Thyroid gland (tissue), 4 donors: ENCODE data around the gene PLTP. TPM values are rescaled to one million over a fixed set of nuclear protein-coding genes. Genes with fewer than 3 reads are reported as not detected.

Experiments
- DNase-seq, 2 donors: peaks; one replicate each; pipeline ENCODE4 v3.0.0-alpha.2; 2019
- H3K27ac ChIP-seq, 3 donors: fragments of 200-600 bp; sonication (generic); 1 replicate in 2 of 3; 2 replicates in 1 of 3; pipeline ENCODE4 v1.5.1; 2016 to 2019; ENCODE audit warnings: mild to moderate bottlenecking in 1 of 3, moderate library complexity in 1 of 3
- H3K27me3 ChIP-seq: fragments of 200-600 bp; sonication (generic); one replicate; pipeline ENCODE4 v1.5.1; 2019
- H3K36me3 ChIP-seq, 2 donors: fragments of 200-600 bp; sonication (generic); one replicate each; pipeline ENCODE4 v1.5.1; 2016 to 2019
- H3K4me1 ChIP-seq, 2 donors: fragments of 200-600 bp; sonication (generic); one replicate each; pipeline ENCODE4 v1.5.1; 2017 to 2019
- H3K4me3 ChIP-seq, 3 donors: fragments of 200-600 bp; sonication (generic); replicated peaks in 1 of 3; 1 replicate in 2 of 3; 2 replicates in 1 of 3; pipeline ENCODE4 v1.5.1; 2016; ENCODE audit warnings: mild to moderate bottlenecking in 1 of 3
- H3K9me3 ChIP-seq: fragments of 200-600 bp; sonication (generic); one replicate; pipeline ENCODE4 v1.5.1; 2017
- POLR2A ChIP-seq, 2 donors: fragments of 450-650 bp; IDR thresholded peaks; one replicate each; pipeline ENCODE4 v1.6.1; 2017; ENCODE audit warnings: antibody characterized with exemption in 2 of 2, mild to moderate bottlenecking in 2 of 2, moderate library complexity in 1 of 2
- WGBS, 2 donors: methylation state at CpG; one replicate each; pipeline ENCODE4 v1.1.5; 2017; 5-methylcytosine and 5-hydroxymethylcytosine counted together
- intact Hi-C: fragments of 100-400 bp; cut with DNase I; formaldehyde crosslinking; loops from one replicate; pipeline ENCODE4 v1.15.1; 2023
- total RNA-seq, 4 donors: library from RNA; depleted of rRNA; stranded (reverse); fragments of >200 nt; gene quantifications; one replicate each; pipeline ENCODE4 v1.2.3, GENCODE V29; 2016
- TF ChIP-seq, protein P1 (sequence below), 6 experiments: fragments of 200-600 bp in 3 of 6; fragments of 450-650 bp in 3 of 6; sonication (generic) in 3 of 6; IDR thresholded peaks; one replicate each; pipeline ENCODE4 v1.5.1; 2016 to 2019; ENCODE audit warnings: antibody characterized with exemption in 6 of 6, mild to moderate bottlenecking in 2 of 6, inconsistent platforms in 1 of 6, moderate library complexity in 1 of 6

Gene PLTP
- total RNA-seq, 4 donors from 2014 or later, result 22.7 to 260 (median 70.1) TPM

DNA sequence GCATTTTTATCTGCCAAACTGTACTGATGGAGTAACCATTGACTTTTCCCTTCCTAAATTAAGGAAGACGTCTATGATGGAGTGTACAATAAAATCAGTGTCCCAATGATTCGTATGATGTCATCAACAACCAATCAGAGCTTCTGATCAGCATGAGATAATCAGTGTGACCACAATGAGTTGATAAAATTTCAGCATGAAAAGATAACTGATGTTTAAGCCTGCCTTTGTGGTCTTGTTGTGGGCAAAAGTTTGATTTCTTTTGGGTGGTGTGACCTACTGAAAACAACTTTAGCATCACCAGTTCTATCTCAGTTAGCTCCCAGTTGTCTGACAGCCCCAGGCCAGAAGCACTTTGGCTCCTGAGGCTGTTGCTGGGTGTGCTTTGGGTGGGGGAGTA lies 25.8 kb upstream of the PLTP start:
- Histone ChIP-seq H3K27ac (no peak overlapping the region), H3K4me3 (no peak overlapping the region), H3K4me1 (peaks cover 14% of the 10 kb centered on the region in 2 donors), H3K36me3 (peaks cover 47 to 53% of the 10 kb centered on the region in 2 donors), H3K9me3 (no peaks in the 10 kb centered on the region), H3K27me3 (no peaks in the 10 kb centered on the region)
- WGBS, 2 donors, result 76 to 82% methylated on average over 2 of the region's 2 CpGs
- TF ChIP-seq, protein P1, sequence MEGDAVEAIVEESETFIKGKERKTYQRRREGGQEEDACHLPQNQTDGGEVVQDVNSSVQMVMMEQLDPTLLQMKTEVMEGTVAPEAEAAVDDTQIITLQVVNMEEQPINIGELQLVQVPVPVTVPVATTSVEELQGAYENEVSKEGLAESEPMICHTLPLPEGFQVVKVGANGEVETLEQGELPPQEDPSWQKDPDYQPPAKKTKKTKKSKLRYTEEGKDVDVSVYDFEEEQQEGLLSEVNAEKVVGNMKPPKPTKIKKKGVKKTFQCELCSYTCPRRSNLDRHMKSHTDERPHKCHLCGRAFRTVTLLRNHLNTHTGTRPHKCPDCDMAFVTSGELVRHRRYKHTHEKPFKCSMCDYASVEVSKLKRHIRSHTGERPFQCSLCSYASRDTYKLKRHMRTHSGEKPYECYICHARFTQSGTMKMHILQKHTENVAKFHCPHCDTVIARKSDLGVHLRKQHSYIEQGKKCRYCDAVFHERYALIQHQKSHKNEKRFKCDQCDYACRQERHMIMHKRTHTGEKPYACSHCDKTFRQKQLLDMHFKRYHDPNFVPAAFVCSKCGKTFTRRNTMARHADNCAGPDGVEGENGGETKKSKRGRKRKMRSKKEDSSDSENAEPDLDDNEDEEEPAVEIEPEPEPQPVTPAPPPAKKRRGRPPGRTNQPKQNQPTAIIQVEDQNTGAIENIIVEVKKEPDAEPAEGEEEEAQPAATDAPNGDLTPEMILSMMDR (IDR thresholded peaks at IDR 0.05), result no peak
- no peak for TF ChIP-seq POLR2A (IDR thresholded peaks at IDR 0.05)
- intact Hi-C loops, result loop anchor here (10.0 kb wide), 1 partner anchor 123 kb away; the partner anchor contains the start of gene UBE2C
- DNase-seq, result no peak

DNA sequence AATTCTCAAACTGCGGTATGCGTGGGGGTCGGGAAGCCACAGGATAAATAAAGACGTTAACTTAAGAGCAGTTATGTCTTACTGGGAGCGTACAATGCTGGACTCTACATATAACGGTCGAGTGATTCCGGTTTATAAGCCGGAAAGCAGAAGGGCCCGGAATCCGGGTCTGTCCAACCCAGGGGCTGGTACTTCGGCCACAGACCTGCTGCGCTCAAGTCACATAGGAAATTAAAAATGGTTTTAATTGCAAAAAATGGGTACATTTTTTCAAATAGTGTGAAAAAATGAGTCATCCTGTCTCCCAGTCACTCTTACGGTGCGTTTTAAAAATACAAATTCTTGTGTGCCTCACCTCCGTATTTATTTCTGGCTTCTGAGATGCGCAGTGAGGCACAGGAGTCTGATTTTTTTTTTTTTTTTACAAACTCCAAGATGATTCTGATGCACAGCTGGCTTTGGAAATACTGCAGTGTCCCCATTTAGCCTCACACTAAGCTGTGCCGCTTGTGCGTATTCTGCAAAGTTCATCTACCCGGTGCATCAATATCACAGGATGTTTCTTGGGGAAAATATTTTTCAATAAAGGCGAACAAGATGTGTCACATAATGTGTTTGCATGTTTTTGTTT lies 23.6 kb upstream of the PLTP start:
- H3K36me3 ChIP-seq, result peaks cover 31 to 32% of the 10 kb centered on the region in 2 donors
- H3K27ac ChIP-seq, result peak overlapping the region; percentile 63 to 100 (median 85)
- no peak for DNase-seq
- intact Hi-C loops, result loop anchor here (10.0 kb wide), 1 partner anchor 121 kb away; the partner anchor contains the start of gene UBE2C
- no peaks in the 10 kb centered on the region for H3K27me3 ChIP-seq
- 14% methylated on average over 21 of the region's 21 CpGs for WGBS, 2 donors
- TF ChIP-seq, protein P1 (IDR thresholded peaks at IDR 0.05), result no peak
- no peaks in the 10 kb centered on the region for H3K9me3 ChIP-seq
- H3K4me3 ChIP-seq, result peak overlapping the region; percentile 22 to 96 (median 28)
- peaks cover 14% of the 10 kb centered on the region in 2 donors for H3K4me1 ChIP-seq

DNA sequence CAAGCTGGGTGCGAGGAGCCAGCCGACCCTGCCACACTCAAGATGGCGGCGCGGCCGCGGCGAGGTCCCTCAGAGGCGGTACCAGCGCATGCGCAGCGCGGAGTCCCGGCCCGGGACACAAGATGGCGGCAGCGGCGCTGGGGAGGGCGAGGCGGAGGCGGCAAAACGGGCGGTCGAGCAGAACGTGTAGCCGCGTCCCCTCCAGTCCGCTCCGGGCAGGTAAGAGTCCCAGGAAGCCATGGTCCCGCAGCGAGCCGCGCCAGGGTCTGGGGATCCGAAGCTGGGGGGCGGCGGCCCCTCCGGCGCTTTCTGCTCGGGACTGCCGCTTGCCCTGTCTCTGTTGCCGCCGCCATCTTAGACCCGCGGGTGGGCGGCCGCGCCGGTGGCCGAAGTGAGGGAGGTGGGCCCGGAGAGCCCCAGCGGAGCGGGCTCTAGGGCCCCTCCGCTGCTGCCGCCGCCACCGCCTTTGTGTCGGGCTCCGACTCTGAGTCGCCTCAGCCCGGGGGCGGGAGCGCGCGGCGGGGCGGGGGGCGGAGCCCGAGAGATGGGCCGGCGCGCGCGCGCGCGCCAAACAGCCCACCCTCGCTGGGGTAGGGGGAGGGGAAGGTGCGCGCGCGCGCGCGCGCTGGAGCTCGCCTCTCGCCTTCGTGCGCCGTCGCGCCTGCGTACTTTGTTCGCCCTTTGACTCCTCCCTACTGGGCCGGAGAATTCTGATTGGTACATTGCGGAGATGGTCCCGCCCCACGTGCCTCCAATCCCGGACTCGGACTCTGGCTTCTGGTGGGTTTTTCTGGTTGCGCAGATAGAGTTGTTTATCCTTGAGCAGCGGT lies 22.8 kb upstream of the PLTP start, which contains the start of gene PCIF1:
TSS of gene PCIF1 (plus strand) at position 98 of the 830 bp plus-strand sequence. CDS start 4,317 bp downstream, outside the sequence.
- 1 to 4% methylated on average over 13 to 22 of the region's 102 CpGs for WGBS, 2 donors

DNA sequence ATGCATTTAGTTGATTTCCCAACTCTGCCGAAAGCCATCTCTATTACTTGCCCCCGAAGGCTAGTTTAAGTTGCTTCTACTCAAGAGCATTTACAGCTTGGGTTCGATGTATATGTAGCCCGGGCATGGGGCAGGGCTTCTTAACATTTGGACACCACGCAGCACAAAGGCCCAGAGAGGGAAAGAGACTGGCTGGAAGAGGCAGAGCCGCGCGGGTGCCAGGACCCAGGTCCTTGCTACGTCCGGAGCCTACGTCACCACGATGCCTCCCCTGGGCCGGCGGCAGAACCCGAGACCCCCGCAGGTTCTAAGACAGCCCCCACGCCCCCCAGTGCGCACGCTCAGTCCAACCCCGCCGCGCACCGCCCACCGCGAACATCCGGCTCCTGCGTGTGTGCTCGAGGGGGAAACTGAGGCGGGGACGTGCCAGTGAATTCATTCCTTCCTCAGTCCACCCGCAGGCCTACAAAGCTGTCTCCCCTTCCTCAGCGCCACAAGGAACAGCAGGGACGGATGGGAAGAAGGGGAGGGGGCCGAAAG lies 22.2 kb upstream of the PLTP start:
- no peak for TF ChIP-seq POLR2A (IDR thresholded peaks at IDR 0.05)
- TF ChIP-seq, protein P1 (IDR thresholded peaks at IDR 0.05), result no peak
- H3K4me1 ChIP-seq, result peaks cover 14% of the 10 kb centered on the region in 2 donors
- intact Hi-C loops, result loop anchor here (5.0 to 10.0 kb wide), 2 partner anchors 42 to 119 kb away; partner anchors contain the start of genes CTSA, NEURL2 and UBE2C
- H3K27me3 ChIP-seq, result no peaks in the 10 kb centered on the region
- WGBS, 2 donors, result 0% methylated on average over 5 to 15 of the region's 34 CpGs
- H3K36me3 ChIP-seq, result peaks cover 17 to 18% of the 10 kb centered on the region in 2 donors
- peak overlapping the region; percentile 38 to 96 (median 96) for H3K4me3 ChIP-seq
- peak overlapping the region; percentile 97 to 100 (median 100) for H3K27ac ChIP-seq
- H3K9me3 ChIP-seq, result no peaks in the 10 kb centered on the region
- peak; percentile 47 to 57 for DNase-seq

More for the DNA sequence above, 22.8 kb upstream of the PLTP start, which contains the start of gene PCIF1:
- H3K27me3 ChIP-seq, result no peaks in the 10 kb centered on the region
- peaks cover 14% of the 10 kb centered on the region in 2 donors for H3K4me1 ChIP-seq
- H3K36me3 ChIP-seq, result peaks cover 24 to 25% of the 10 kb centered on the region in 2 donors
- H3K9me3 ChIP-seq, result no peaks in the 10 kb centered on the region
- peak within 1 kb of the TSS; percentile 97 to 100 (median 100) for H3K27ac ChIP-seq
- peak within 1 kb of the TSS; percentile 38 to 96 (median 96) for H3K4me3 ChIP-seq
- peak; percentile 97 to 98 for DNase-seq
- TF ChIP-seq, protein P1 (IDR thresholded peaks at IDR 0.05), result peak in 1 of 6 experiments; percentile 18
- TF ChIP-seq POLR2A (IDR thresholded peaks at IDR 0.05), result peak; percentile 97
- intact Hi-C loops, result loop anchor here (5.0 to 10.0 kb wide), 2 partner anchors 42 to 120 kb away; partner anchors contain the start of genes CTSA, NEURL2 and UBE2C
